HEK293 (cell line): ENCODE measurements around the gene PGS1.
A peak's percentile ranks its signal among the peaks of the same experiment; 100 is the strongest.

ENCODE experiments used
- BCL11B ChIP-seq: fragments of 450-650 bp; formaldehyde crosslinking; IDR thresholded peaks from 2 replicates; pipeline ENCODE4 v1.5.1; 2016; ENCODE audit warnings: low read depth, missing biosample characterization, missing genetic modification characterization
- EGR2 ChIP-seq: fragments of 450-650 bp; formaldehyde crosslinking; IDR thresholded peaks from 2 replicates; pipeline ENCODE4 v1.5.1; 2016; ENCODE audit warnings: low read depth, missing biosample characterization, missing genetic modification characterization
- GFI1B ChIP-seq: fragments of 450-650 bp; formaldehyde crosslinking; IDR thresholded peaks from 2 replicates; pipeline ENCODE4 v1.5.1; 2016; ENCODE audit warnings: missing biosample characterization, missing genetic modification characterization
- HOXD13 ChIP-seq: sonication (generic); formaldehyde crosslinking; IDR thresholded peaks from 2 replicates; pipeline ENCODE4 v1.8.0; 2022; ENCODE audit warnings: missing genetic modification reagents, borderline replicate concordance
- KLF7 ChIP-seq: fragments of 450-650 bp; formaldehyde crosslinking; IDR thresholded peaks from 2 replicates; pipeline ENCODE4 v1.5.1; 2016; ENCODE audit warnings: missing biosample characterization, missing genetic modification characterization, borderline replicate concordance
- KLF8 ChIP-seq: fragments of 450-650 bp; formaldehyde crosslinking; IDR thresholded peaks from 2 replicates; pipeline ENCODE4 v1.5.1; 2016; ENCODE audit warnings: missing biosample characterization, missing genetic modification characterization
- MEIS1 ChIP-seq: sonication (generic); formaldehyde crosslinking; IDR thresholded peaks from 2 replicates; pipeline ENCODE4 v1.8.1; 2022; ENCODE audit warnings: missing genetic modification reagents, mild to moderate bottlenecking, borderline replicate concordance
- OSR2 ChIP-seq: fragments of 450-650 bp; formaldehyde crosslinking; IDR thresholded peaks from 2 replicates; pipeline ENCODE4 v1.5.1; 2016; ENCODE audit warnings: missing biosample characterization, missing genetic modification characterization
- OVOL3 ChIP-seq: fragments of 450-650 bp; formaldehyde crosslinking; IDR thresholded peaks from 2 replicates; pipeline ENCODE4 v1.5.1; 2016; ENCODE audit warnings: missing biosample characterization, missing genetic modification characterization
- RBAK ChIP-seq: fragments of 450-650 bp; formaldehyde crosslinking; IDR thresholded peaks from 2 replicates; pipeline ENCODE4 v1.5.1; 2016; ENCODE audit warnings: missing biosample characterization, missing genetic modification characterization
- REPIN1 ChIP-seq: fragments of 450-650 bp; formaldehyde crosslinking; IDR thresholded peaks from 2 replicates; pipeline ENCODE4 v1.5.1; 2017; ENCODE audit warnings: missing biosample characterization, missing genetic modification characterization, low read depth
- SALL2 ChIP-seq: fragments of 450-650 bp; formaldehyde crosslinking; IDR thresholded peaks from 2 replicates; pipeline ENCODE4 v1.5.0; 2017; ENCODE audit warnings: missing biosample characterization, mild to moderate bottlenecking, missing genetic modification characterization, borderline replicate concordance
- ZFP69B ChIP-seq: fragments of 450-650 bp; formaldehyde crosslinking; IDR thresholded peaks from 2 replicates; pipeline ENCODE4 v1.5.1; 2016; ENCODE audit warnings: missing biosample characterization, missing genetic modification characterization
- ZNF24 ChIP-seq: fragments of 450-650 bp; formaldehyde crosslinking; IDR thresholded peaks from 2 replicates; pipeline ENCODE4 v1.5.1; 2016; ENCODE audit warnings: missing biosample characterization, missing genetic modification characterization
- ZNF292 ChIP-seq: fragments of 450-650 bp; formaldehyde crosslinking; IDR thresholded peaks from 2 replicates; pipeline ENCODE4 v1.5.1; 2016; ENCODE audit warnings: low read depth, missing biosample characterization, missing genetic modification characterization, borderline replicate concordance
- ZNF302 ChIP-seq: fragments of 450-650 bp; formaldehyde crosslinking; IDR thresholded peaks from 2 replicates; pipeline ENCODE4 v1.5.1; 2016; ENCODE audit warnings: missing biosample characterization, missing genetic modification characterization, low read depth
- ZNF311 ChIP-seq: fragments of 450-650 bp; formaldehyde crosslinking; IDR thresholded peaks from 2 replicates; pipeline ENCODE4 v1.5.1; 2017; ENCODE audit warnings: missing biosample characterization, missing genetic modification characterization, borderline replicate concordance
- ZNF37A ChIP-seq: fragments of 450-650 bp; IDR thresholded peaks from 2 replicates; pipeline ENCODE4 v1.5.1; 2018; ENCODE audit warnings: missing biosample characterization, missing genetic modification characterization
- ZNF404 ChIP-seq: fragments of 450-650 bp; formaldehyde crosslinking; IDR thresholded peaks from 2 replicates; pipeline ENCODE4 v1.5.1; 2017; ENCODE audit warnings: missing biosample characterization, missing genetic modification characterization
- ZNF416 ChIP-seq: fragments of 450-650 bp; formaldehyde crosslinking; IDR thresholded peaks from 2 replicates; pipeline ENCODE4 v1.5.1; 2016; ENCODE audit warnings: missing biosample characterization, missing genetic modification characterization
- ZNF426 ChIP-seq: fragments of 450-650 bp; formaldehyde crosslinking; IDR thresholded peaks from 2 replicates; pipeline ENCODE4 v1.5.1; 2017; ENCODE audit warnings: missing biosample characterization, missing genetic modification characterization, mild to moderate bottlenecking, inconsistent platforms, moderate library complexity
- ZNF433 ChIP-seq: fragments of 450-650 bp; formaldehyde crosslinking; IDR thresholded peaks from 2 replicates; pipeline ENCODE4 v1.5.1; 2016; ENCODE audit warnings: missing biosample characterization, missing genetic modification characterization, low read depth
- ZNF48 ChIP-seq: fragments of 450-650 bp; formaldehyde crosslinking; IDR thresholded peaks from 2 replicates; pipeline ENCODE4 v1.5.1; 2016; ENCODE audit warnings: missing biosample characterization, missing genetic modification characterization
- ZNF510 ChIP-seq: fragments of 450-650 bp; formaldehyde crosslinking; IDR thresholded peaks from 2 replicates; pipeline ENCODE4 v1.5.1; 2018; ENCODE audit warnings: mild to moderate bottlenecking, missing genetic modification characterization, missing biosample characterization; ENCODE audit not compliant: insufficient replicate concordance
- ZNF596 ChIP-seq: fragments of 450-650 bp; IDR thresholded peaks from 2 replicates; pipeline ENCODE4 v1.5.0; 2018; ENCODE audit warnings: missing biosample characterization, mild to moderate bottlenecking, missing genetic modification characterization, moderate library complexity
- ZNF600 ChIP-seq: fragments of 450-650 bp; formaldehyde crosslinking; IDR thresholded peaks from 2 replicates; pipeline ENCODE4 v1.5.1; 2016; ENCODE audit warnings: missing biosample characterization, missing genetic modification characterization
- ZNF621 ChIP-seq: fragments of 450-650 bp; formaldehyde crosslinking; IDR thresholded peaks from 2 replicates; pipeline ENCODE4 v1.5.1; 2017; ENCODE audit warnings: missing biosample characterization, missing genetic modification characterization
- ZNF701 ChIP-seq: fragments of 450-650 bp; formaldehyde crosslinking; IDR thresholded peaks from 2 replicates; pipeline ENCODE4 v1.5.1; 2016; ENCODE audit warnings: missing biosample characterization, missing genetic modification characterization
- TF ChIP-seq, protein P1 (sequence below): fragments of 450-650 bp; formaldehyde crosslinking; IDR thresholded peaks from 2 replicates; pipeline ENCODE4 v1.5.1; 2016; ENCODE audit warnings: missing biosample characterization, missing genetic modification characterization
- TF ChIP-seq, protein P2 (sequence below): fragments of 450-650 bp; formaldehyde crosslinking; optimal IDR thresholded peaks from 2 replicates; pipeline ENCODE3; 2016; ENCODE audit warnings: missing biosample characterization, mild to moderate bottlenecking, missing genetic modification characterization
- TF ChIP-seq, protein P3 (sequence below): fragments of 450-650 bp; IDR thresholded peaks from 2 replicates; pipeline ENCODE4 v1.5.1; 2018; ENCODE audit warnings: missing biosample characterization, missing genetic modification characterization
- TF ChIP-seq, protein P4 (sequence below): fragments of 450-650 bp; formaldehyde crosslinking; IDR thresholded peaks from 2 replicates; pipeline ENCODE4 v1.5.1; 2016; ENCODE audit warnings: missing biosample characterization, missing genetic modification characterization
- TF ChIP-seq, protein P5 (sequence below): fragments of 450-650 bp; formaldehyde crosslinking; IDR thresholded peaks from 2 replicates; pipeline ENCODE4 v1.5.1; 2016; ENCODE audit warnings: missing biosample characterization, missing genetic modification characterization

PGS1 gene

DNA sequence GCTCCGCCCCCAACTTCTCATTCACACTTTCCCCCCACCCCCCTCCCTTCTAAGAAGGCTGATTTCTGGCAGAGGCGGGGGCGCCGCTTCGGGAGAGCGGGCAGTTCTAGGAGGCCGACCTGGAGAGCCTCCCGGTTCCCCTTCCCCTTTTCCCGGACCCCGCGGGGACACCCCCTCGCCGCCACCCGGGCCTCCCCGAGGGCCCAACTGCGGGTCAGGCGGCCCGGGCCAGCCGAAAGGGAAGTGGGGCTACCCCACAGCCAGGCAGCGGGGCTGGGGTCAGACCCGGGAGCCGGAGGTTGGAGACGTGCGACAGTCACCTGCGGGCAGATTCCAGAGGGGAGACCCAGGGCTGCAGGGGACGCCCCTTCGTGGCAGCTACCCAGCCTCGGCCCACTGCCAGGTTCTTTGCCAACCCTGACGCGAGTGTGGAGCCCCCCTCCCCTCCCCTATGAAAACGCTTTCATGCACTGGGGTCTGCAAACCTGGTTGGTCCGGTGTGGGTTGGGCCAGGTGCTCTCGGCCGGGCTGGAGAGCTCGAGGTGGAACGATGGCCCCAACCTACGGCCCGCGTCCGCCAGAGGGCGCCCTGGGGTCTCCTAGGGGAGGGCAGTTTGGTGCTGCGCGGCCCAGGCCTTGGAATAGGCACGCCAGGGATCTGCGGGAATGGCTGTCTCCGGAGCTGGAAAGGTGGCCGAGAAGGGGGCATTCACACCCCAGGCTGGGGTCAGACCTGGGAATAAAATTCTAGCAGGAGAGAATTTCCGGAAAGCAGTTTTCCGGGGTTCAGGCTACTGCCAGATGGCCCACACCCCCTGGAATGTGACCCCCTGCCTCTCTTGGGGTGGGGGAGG, 17.9 kb upstream of the PGS1 start (continued):
- TF ChIP-seq EGR2 (tag by site-specific recombination), result no peak
- no peak for TF ChIP-seq ZNF596 (tag by site-specific recombination)
- TF ChIP-seq ZNF48, result no peak
- no peak for TF ChIP-seq ZNF404 (tag by site-specific recombination)
- TF ChIP-seq ZNF302 (tag by site-specific recombination), result no peak
- TF ChIP-seq BCL11B, result peak; percentile 75
- peak; percentile 9; the same call in 1 of the 2 replicates for TF ChIP-seq KLF7 (tag by site-specific recombination)
- peak; percentile 57; the same call in 1 of the 2 replicates for TF ChIP-seq KLF8
- TF ChIP-seq ZFP69B (tag by site-specific recombination), result no peak
- TF ChIP-seq ZNF510 (tag by site-specific recombination), result no peak
- TF ChIP-seq REPIN1, result no peak
- no peak for TF ChIP-seq SALL2 (tag by site-specific recombination)
- TF ChIP-seq OSR2 (tag by site-specific recombination), result no peak
- TF ChIP-seq ZNF701, result no peak
- TF ChIP-seq, protein P1, sequence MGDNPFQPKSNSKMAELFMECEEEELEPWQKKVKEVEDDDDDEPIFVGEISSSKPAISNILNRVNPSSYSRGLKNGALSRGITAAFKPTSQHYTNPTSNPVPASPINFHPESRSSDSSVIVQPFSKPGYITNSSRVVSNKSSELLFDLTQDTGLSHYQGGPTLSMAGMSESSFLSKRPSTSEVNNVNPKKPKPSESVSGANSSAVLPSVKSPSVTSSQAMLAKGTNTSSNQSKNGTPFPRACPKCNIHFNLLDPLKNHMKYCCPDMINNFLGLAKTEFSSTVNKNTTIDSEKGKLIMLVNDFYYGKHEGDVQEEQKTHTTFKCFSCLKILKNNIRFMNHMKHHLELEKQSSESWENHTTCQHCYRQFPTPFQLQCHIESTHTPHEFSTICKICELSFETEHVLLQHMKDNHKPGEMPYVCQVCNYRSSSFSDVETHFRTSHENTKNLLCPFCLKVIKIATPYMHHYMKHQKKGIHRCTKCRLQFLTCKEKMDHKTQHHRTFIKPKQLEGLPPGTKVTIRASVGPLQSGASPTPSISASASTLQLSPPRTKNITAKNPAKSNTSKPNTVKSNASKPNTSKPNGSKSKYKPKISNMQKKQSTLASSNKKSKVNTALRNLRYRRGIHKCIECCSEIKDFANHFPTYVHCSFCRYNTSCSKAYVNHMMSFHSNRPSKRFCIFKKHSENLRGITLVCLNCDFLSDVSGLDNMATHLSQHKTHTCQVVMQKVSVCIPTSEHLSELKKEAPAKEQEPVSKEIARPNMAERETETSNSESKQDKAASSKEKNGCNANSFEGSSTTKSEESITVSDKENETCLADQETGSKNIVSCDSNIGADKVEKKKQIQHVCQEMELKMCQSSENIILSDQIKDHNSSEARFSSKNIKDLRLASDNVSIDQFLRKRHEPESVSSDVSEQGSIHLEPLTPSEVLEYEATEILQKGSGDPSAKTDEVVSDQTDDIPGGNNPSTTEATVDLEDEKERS (tag by site-specific recombination), result no peak
- no peak for TF ChIP-seq GFI1B (tag by site-specific recombination)
- TF ChIP-seq, protein P2, sequence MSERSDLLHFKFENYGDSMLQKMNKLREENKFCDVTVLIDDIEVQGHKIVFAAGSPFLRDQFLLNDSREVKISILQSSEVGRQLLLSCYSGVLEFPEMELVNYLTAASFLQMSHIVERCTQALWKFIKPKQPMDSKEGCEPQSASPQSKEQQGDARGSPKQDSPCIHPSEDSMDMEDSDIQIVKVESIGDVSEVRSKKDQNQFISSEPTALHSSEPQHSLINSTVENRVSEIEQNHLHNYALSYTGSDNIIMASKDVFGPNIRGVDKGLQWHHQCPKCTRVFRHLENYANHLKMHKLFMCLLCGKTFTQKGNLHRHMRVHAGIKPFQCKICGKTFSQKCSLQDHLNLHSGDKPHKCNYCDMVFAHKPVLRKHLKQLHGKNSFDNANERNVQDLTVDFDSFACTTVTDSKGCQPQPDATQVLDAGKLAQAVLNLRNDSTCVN, result peak; percentile 51
- no peak for TF ChIP-seq OVOL3
- no peak for TF ChIP-seq ZNF311 (tag by site-specific recombination)
- no peak for TF ChIP-seq ZNF621 (tag by site-specific recombination)
- no peak for TF ChIP-seq MEIS1 (CRISPR knock-in tag)
- TF ChIP-seq ZNF24, result no peak
- TF ChIP-seq RBAK (tag by site-specific recombination), result no peak
- TF ChIP-seq, protein P3, sequence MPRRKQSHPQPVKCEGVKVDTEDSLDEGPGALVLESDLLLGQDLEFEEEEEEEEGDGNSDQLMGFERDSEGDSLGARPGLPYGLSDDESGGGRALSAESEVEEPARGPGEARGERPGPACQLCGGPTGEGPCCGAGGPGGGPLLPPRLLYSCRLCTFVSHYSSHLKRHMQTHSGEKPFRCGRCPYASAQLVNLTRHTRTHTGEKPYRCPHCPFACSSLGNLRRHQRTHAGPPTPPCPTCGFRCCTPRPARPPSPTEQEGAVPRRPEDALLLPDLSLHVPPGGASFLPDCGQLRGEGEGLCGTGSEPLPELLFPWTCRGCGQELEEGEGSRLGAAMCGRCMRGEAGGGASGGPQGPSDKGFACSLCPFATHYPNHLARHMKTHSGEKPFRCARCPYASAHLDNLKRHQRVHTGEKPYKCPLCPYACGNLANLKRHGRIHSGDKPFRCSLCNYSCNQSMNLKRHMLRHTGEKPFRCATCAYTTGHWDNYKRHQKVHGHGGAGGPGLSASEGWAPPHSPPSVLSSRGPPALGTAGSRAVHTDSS (tag by site-specific recombination), result no peak
- TF ChIP-seq ZNF292 (tag by site-specific recombination), result no peak
- no peak for TF ChIP-seq ZNF426 (tag by site-specific recombination)
- TF ChIP-seq ZNF433 (tag by site-specific recombination), result no peak
- no peak for TF ChIP-seq ZNF416 (tag by site-specific recombination)
- TF ChIP-seq ZNF37A (tag by site-specific recombination), result no peak
- TF ChIP-seq, protein P4, sequence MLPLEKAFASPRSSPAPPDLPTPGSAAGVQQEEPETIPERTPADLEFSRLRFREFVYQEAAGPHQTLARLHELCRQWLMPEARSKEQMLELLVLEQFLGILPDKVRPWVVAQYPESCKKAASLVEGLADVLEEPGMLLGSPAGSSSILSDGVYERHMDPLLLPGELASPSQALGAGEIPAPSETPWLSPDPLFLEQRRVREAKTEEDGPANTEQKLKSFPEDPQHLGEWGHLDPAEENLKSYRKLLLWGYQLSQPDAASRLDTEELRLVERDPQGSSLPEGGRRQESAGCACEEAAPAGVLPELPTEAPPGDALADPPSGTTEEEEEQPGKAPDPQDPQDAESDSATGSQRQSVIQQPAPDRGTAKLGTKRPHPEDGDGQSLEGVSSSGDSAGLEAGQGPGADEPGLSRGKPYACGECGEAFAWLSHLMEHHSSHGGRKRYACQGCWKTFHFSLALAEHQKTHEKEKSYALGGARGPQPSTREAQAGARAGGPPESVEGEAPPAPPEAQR, result no peak
- TF ChIP-seq, protein P5, sequence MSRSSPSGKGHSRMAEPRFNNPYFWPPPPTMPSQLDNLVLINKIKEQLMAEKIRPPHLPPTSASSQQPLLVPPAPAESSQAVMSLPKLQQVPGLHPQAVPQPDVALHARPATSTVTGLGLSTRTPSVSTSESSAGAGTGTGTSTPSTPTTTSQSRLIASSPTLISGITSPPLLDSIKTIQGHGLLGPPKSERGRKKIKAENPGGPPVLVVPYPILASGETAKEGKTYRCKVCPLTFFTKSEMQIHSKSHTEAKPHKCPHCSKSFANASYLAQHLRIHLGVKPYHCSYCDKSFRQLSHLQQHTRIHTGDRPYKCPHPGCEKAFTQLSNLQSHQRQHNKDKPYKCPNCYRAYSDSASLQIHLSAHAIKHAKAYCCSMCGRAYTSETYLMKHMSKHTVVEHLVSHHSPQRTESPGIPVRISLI (tag by site-specific recombination), result no peak
- no peak for TF ChIP-seq HOXD13
- TF ChIP-seq ZNF600, result peak; percentile 77; the same call in 1 of the 2 replicates
